Fibroblast of villous mesenchyme (primary cell): ENCODE data around the gene CALR3. TPM values are rescaled to one million over a fixed set of nuclear protein-coding genes. Genes with fewer than 3 reads are reported as not detected.
"Not testable (repeated sequence)": the region's sequence is repeated elsewhere in the genome, so short reads cannot be mapped to it uniquely, and the experiment has no call there.

Source experiments
- DNase-seq: peaks from one replicate; pipeline ENCODE4 v3.0.0-alpha.2; 2010; ENCODE audit warnings: low read depth
- H3K4me3 ChIP-seq: 2 replicates; pipeline ENCODE4 v1.5.1; 2011; ENCODE audit warnings: low read depth, mild to moderate bottlenecking, low read length
- CTCF ChIP-seq: IDR thresholded peaks from 2 replicates; pipeline ENCODE4 v1.5.1; 2012; ENCODE audit warnings: low read depth, mild to moderate bottlenecking, low read length; ENCODE audit not compliant: insufficient read depth
- total RNA-seq: library from RNA; depleted of rRNA; stranded (reverse); fragments of >200 nt; gene quantifications from 2 replicates; pipeline ENCODE4 v1.2.3, GENCODE V29; 2012

CALR3 gene
- total RNA-seq, 1 donor, result not detected

- H3K4me3 ChIP-seq, result no peak overlapping the region
- no peak for TF ChIP-seq CTCF
- no peak for DNase-seq
Observed at GRCh38 chr19:16477311-16477710, 18.7 kb downstream of the CALR3 start.

GRCh38 chr19:16476401-16476800 lies 19.6 kb downstream of the CALR3 start:
- H3K4me3 ChIP-seq, result no peak overlapping the region
- peak; percentile 51 for DNase-seq
- TF ChIP-seq CTCF, result no peak

- TF ChIP-seq CTCF, result no peak
- no peak overlapping the region for H3K4me3 ChIP-seq
- DNase-seq, result no peak
Observed at GRCh38 chr19:16473875-16474392, 22.0 kb downstream of the CALR3 start.

GRCh38 chr19:16472992-16473391 lies 23.0 kb downstream of the CALR3 start:
- no peak for TF ChIP-seq CTCF
- no peak for DNase-seq
- no peak overlapping the region for H3K4me3 ChIP-seq

- not testable (repeated sequence) for DNase-seq
- H3K4me3 ChIP-seq, result peak overlapping the region; percentile 67
Observed at GRCh38 chr19:16472559-16472899, 23.4 kb downstream of the CALR3 start.

- peak overlapping the region; percentile 81 for H3K4me3 ChIP-seq
- no peak for TF ChIP-seq CTCF
- no peak for DNase-seq
Observed at GRCh38 chr19:16470911-16471811, 24.8 kb downstream of the CALR3 start.

GRCh38 chr19:16470541-16470910 lies 25.4 kb downstream of the CALR3 start:
- peak overlapping the region; percentile 81 for H3K4me3 ChIP-seq
- no peak for DNase-seq
- no peak for TF ChIP-seq CTCF
